Measurements from ENCODE around the gene SLC6A6. TPM values are rescaled to one million over a fixed set of nuclear protein-coding genes. Genes with fewer than 3 reads are reported as not detected.
A peak's percentile ranks its signal among the peaks of the same experiment; 100 is the strongest.

Gene SLC6A6
- total and polyA plus RNA-seq, 4 donors: 0.92 to 7.2 (median 2.9) TPM

DNA sequence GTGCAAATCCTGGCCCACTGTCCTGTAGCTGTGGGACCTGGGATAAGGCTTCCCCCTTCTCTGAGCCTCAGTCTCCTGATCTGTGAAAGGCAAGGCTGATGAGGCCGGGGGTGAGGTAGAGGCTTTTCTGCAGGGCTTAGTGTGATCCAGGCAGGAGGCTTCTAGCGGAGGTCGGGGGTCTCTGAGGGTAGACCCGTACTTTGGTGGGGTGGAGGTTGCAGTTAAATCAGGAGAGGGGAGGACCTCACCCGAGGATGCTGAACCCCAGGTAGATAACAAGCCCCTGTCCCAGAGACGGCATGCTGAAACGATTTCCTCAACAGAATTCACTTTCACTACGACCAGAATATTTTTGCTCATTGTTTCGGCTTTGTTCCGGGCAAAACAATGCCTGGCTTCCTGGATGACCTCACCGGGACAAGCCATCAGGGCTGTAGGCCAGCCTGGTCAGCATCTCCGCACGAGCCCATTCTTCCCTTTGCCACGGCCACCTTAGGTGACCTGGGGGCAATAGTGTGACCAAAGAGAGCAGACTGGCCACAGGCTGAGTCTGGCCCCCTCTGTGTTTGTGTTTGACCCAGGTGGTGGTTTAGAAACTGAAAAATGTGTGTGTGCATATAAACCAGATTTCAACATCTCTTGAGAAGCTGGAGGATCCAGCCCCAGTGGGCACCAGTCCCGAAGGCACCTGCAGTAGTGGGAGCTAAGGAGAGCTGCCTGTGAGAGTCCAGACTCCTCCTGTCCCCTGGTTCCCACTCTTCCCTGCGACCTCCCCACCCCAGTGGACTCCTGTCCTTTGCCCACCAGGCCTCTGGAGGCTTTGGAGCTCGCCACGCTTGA, 33.0 kb downstream of the SLC6A6 start:
- 85% methylated on average over 18 of the region's 18 CpGs for WGBS
- peak overlapping the region in 1 of 2 donors; percentile 23 for H3K27ac ChIP-seq (ENCODE audit: low read depth in 1 of 2, low read length in 2 of 2)
- no peaks in the 10 kb centered on the region for H3K36me3 ChIP-seq (ENCODE audit: control insufficient read depth in 4 of 4, insufficient read depth in 3 of 4, low read depth in 1 of 4, low read length in 3 of 4)
- peaks cover 1 to 25% (median 9%) of the 10 kb centered on the region in 4 donors for H3K4me1 ChIP-seq (ENCODE audit: control insufficient read depth in 4 of 4, insufficient read depth in 4 of 4, low read length in 3 of 4)
- no peaks in the 10 kb centered on the region for H3K27me3 ChIP-seq (ENCODE audit: control insufficient read depth in 4 of 4, insufficient read depth in 4 of 4, low read length in 3 of 4)
- H3K9ac ChIP-seq (ENCODE audit: low read depth in 1 of 2, low read length in 2 of 2): no peak overlapping the region
- no peak overlapping the region for H3K4me3 ChIP-seq (ENCODE audit: low read depth in 1 of 3, low read length in 3 of 3)
- DNase-seq (ENCODE audit: low spot score): no peak
- TF ChIP-seq TAF1 (conservative IDR thresholded peaks at IDR 0.05): no peak
- no peak for TF ChIP-seq HNF4A (conservative IDR thresholded peaks at IDR 0.05)
- TF ChIP-seq, protein P1, sequence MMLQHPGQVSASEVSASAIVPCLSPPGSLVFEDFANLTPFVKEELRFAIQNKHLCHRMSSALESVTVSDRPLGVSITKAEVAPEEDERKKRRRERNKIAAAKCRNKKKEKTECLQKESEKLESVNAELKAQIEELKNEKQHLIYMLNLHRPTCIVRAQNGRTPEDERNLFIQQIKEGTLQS (IDR thresholded peaks at IDR 0.05): no peak
- TF ChIP-seq HNF4G (IDR thresholded peaks at IDR 0.05): no peak
- TF ChIP-seq RXRA (IDR thresholded peaks at IDR 0.05): no peak
- TF ChIP-seq FOXA1 (IDR thresholded peaks at IDR 0.05): no peak
- no peak for TF ChIP-seq EGR1 (IDR thresholded peaks at IDR 0.05; ENCODE audit: low read depth in 2 of 2)
- no peak for TF ChIP-seq RAD21 (IDR thresholded peaks at IDR 0.05)
- TF ChIP-seq, protein P2, sequence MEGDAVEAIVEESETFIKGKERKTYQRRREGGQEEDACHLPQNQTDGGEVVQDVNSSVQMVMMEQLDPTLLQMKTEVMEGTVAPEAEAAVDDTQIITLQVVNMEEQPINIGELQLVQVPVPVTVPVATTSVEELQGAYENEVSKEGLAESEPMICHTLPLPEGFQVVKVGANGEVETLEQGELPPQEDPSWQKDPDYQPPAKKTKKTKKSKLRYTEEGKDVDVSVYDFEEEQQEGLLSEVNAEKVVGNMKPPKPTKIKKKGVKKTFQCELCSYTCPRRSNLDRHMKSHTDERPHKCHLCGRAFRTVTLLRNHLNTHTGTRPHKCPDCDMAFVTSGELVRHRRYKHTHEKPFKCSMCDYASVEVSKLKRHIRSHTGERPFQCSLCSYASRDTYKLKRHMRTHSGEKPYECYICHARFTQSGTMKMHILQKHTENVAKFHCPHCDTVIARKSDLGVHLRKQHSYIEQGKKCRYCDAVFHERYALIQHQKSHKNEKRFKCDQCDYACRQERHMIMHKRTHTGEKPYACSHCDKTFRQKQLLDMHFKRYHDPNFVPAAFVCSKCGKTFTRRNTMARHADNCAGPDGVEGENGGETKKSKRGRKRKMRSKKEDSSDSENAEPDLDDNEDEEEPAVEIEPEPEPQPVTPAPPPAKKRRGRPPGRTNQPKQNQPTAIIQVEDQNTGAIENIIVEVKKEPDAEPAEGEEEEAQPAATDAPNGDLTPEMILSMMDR (IDR thresholded peaks at IDR 0.05; ENCODE audit: low read depth, low read length, missing input control): no peak
- no peak for TF ChIP-seq FOXA2 (IDR thresholded peaks at IDR 0.05)
- TF ChIP-seq SP1 (IDR thresholded peaks at IDR 0.05): no peak
- TF ChIP-seq JUND (IDR thresholded peaks at IDR 0.05): no peak
- TF ChIP-seq YY1 (IDR thresholded peaks at IDR 0.05): no peak
- TF ChIP-seq, protein P3, sequence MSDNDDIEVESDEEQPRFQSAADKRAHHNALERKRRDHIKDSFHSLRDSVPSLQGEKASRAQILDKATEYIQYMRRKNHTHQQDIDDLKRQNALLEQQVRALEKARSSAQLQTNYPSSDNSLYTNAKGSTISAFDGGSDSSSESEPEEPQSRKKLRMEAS (IDR thresholded peaks at IDR 0.05): no peak
- H3K9me3 ChIP-seq (ENCODE audit: control insufficient read depth in 4 of 4, low read length in 3 of 4): no peaks in the 10 kb centered on the region

DNA sequence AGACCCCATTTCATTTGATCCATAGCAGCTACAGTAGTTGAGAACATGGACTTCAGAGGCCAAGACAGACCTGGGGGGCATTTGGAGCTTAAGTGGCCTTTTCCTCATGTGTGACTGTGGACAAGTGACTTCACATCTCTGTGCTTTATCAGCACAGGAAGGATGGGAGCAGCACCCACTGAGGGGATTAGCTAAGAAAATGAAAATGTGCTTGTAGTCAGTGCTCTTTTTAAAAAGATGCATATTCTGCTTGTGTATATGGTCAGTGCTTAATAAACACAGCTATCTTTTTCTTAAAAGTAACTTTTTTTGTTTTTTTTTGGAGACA, 34.5 kb downstream of the SLC6A6 start:
- H3K4me3 ChIP-seq (ENCODE audit: low read depth in 1 of 3, low read length in 3 of 3): no peak overlapping the region
- H3K9me3 ChIP-seq (ENCODE audit: control insufficient read depth in 4 of 4, low read length in 3 of 4): no peaks in the 10 kb centered on the region
- TF ChIP-seq TAF1 (conservative IDR thresholded peaks at IDR 0.05) (no peak), YY1 (IDR thresholded peaks at IDR 0.05) (no peak), FOXA2 (IDR thresholded peaks at IDR 0.05) (no peak), EGR1 (IDR thresholded peaks at IDR 0.05; ENCODE audit: low read depth in 2 of 2) (no peak), FOXA1 (IDR thresholded peaks at IDR 0.05) (no peak), RXRA (IDR thresholded peaks at IDR 0.05) (no peak), NR2F2 (IDR thresholded peaks at IDR 0.05) (no peak), GABPA (IDR thresholded peaks at IDR 0.05 in 1 of 2, conservative IDR thresholded peaks at IDR 0.05 in 1 of 2) (no peak), HNF4G (IDR thresholded peaks at IDR 0.05) (no peak), JUND (IDR thresholded peaks at IDR 0.05) (no peak), RAD21 (IDR thresholded peaks at IDR 0.05) (no peak), SP1 (IDR thresholded peaks at IDR 0.05) (no peak)
- TF ChIP-seq, protein P2 (IDR thresholded peaks at IDR 0.05; ENCODE audit: low read depth, low read length, missing input control): no peak
- TF ChIP-seq, protein P1 (IDR thresholded peaks at IDR 0.05): no peak
- TF ChIP-seq, protein P4, sequence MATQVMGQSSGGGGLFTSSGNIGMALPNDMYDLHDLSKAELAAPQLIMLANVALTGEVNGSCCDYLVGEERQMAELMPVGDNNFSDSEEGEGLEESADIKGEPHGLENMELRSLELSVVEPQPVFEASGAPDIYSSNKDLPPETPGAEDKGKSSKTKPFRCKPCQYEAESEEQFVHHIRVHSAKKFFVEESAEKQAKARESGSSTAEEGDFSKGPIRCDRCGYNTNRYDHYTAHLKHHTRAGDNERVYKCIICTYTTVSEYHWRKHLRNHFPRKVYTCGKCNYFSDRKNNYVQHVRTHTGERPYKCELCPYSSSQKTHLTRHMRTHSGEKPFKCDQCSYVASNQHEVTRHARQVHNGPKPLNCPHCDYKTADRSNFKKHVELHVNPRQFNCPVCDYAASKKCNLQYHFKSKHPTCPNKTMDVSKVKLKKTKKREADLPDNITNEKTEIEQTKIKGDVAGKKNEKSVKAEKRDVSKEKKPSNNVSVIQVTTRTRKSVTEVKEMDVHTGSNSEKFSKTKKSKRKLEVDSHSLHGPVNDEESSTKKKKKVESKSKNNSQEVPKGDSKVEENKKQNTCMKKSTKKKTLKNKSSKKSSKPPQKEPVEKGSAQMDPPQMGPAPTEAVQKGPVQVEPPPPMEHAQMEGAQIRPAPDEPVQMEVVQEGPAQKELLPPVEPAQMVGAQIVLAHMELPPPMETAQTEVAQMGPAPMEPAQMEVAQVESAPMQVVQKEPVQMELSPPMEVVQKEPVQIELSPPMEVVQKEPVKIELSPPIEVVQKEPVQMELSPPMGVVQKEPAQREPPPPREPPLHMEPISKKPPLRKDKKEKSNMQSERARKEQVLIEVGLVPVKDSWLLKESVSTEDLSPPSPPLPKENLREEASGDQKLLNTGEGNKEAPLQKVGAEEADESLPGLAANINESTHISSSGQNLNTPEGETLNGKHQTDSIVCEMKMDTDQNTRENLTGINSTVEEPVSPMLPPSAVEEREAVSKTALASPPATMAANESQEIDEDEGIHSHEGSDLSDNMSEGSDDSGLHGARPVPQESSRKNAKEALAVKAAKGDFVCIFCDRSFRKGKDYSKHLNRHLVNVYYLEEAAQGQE (IDR thresholded peaks at IDR 0.05): no peak
- TF ChIP-seq, protein P3 (IDR thresholded peaks at IDR 0.05): no peak
- TF ChIP-seq, protein P5, sequence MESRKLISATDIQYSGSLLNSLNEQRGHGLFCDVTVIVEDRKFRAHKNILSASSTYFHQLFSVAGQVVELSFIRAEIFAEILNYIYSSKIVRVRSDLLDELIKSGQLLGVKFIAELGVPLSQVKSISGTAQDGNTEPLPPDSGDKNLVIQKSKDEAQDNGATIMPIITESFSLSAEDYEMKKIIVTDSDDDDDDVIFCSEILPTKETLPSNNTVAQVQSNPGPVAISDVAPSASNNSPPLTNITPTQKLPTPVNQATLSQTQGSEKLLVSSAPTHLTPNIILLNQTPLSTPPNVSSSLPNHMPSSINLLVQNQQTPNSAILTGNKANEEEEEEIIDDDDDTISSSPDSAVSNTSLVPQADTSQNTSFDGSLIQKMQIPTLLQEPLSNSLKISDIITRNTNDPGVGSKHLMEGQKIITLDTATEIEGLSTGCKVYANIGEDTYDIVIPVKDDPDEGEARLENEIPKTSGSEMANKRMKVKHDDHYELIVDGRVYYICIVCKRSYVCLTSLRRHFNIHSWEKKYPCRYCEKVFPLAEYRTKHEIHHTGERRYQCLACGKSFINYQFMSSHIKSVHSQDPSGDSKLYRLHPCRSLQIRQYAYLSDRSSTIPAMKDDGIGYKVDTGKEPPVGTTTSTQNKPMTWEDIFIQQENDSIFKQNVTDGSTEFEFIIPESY (IDR thresholded peaks at IDR 0.05): no peak
- no peak overlapping the region for H3K9ac ChIP-seq (ENCODE audit: low read depth in 1 of 2, low read length in 2 of 2)
- H3K4me1 ChIP-seq (ENCODE audit: control insufficient read depth in 4 of 4, insufficient read depth in 4 of 4, low read length in 3 of 4): peaks cover 1 to 17% (median 6%) of the 10 kb centered on the region in 4 donors
- H3K36me3 ChIP-seq (ENCODE audit: control insufficient read depth in 4 of 4, insufficient read depth in 3 of 4, low read depth in 1 of 4, low read length in 3 of 4): no peaks in the 10 kb centered on the region
- DNase-seq (ENCODE audit: low spot score): no peak
- H3K27ac ChIP-seq (ENCODE audit: low read depth in 1 of 2, low read length in 2 of 2): peak overlapping the region in 1 of 2 donors; percentile 9
- no peaks in the 10 kb centered on the region for H3K27me3 ChIP-seq (ENCODE audit: control insufficient read depth in 4 of 4, insufficient read depth in 4 of 4, low read length in 3 of 4)

Measured in liver (tissue), 9 donors.